Astrocyte (in vitro differentiated cells and primary cell): ENCODE results near the gene DNASE2B.

Source experiments
- EZH2 ChIP-seq: IDR thresholded peaks from 2 replicates; pipeline ENCODE4 v1.6.1; 2012; ENCODE audit warnings: mild to moderate bottlenecking, low read length, inconsistent platforms; ENCODE audit not compliant: insufficient read depth
- TF ChIP-seq, protein P1 (sequence below): IDR thresholded peaks from 2 replicates; pipeline ENCODE4 v1.5.1; 2011; ENCODE audit warnings: low read depth, mild to moderate bottlenecking, inconsistent platforms, low read length, moderate library complexity; ENCODE audit not compliant: insufficient read depth

- TF ChIP-seq, protein P1, sequence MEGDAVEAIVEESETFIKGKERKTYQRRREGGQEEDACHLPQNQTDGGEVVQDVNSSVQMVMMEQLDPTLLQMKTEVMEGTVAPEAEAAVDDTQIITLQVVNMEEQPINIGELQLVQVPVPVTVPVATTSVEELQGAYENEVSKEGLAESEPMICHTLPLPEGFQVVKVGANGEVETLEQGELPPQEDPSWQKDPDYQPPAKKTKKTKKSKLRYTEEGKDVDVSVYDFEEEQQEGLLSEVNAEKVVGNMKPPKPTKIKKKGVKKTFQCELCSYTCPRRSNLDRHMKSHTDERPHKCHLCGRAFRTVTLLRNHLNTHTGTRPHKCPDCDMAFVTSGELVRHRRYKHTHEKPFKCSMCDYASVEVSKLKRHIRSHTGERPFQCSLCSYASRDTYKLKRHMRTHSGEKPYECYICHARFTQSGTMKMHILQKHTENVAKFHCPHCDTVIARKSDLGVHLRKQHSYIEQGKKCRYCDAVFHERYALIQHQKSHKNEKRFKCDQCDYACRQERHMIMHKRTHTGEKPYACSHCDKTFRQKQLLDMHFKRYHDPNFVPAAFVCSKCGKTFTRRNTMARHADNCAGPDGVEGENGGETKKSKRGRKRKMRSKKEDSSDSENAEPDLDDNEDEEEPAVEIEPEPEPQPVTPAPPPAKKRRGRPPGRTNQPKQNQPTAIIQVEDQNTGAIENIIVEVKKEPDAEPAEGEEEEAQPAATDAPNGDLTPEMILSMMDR = no peak
- TF ChIP-seq EZH2 = no peak
Measured at GRCh38 chr1:84450910-84451309, 52.6 kb downstream of the DNASE2B start.
